Measurements from ENCODE around the gene HRH4. TPM values are rescaled to one million over a fixed set of nuclear protein-coding genes. Genes with fewer than 3 reads are reported as not detected.

The HRH4 gene
- total RNA-seq, 1 donor from 2014 or later, result 0.24 TPM

- no peak overlapping the region for H3K4me3 Mint-ChIP-seq
- H3K27me3 Mint-ChIP-seq, result no peaks in the 10 kb centered on the region
- TF ChIP-seq CTCF (conservative IDR thresholded peaks at IDR 0.05), result no peak
- H3K27ac Mint-ChIP-seq, result no peak overlapping the region
- no peak for DNase-seq (ENCODE audit: extremely low spot score, unreplicated experiment)
- no peaks in the 10 kb centered on the region for H3K4me1 Mint-ChIP-seq (ENCODE audit: unreplicated experiment)
- no peaks in the 10 kb centered on the region for H3K9me3 Mint-ChIP-seq
- no peaks in the 10 kb centered on the region for H3K36me3 Mint-ChIP-seq
Observed at GRCh38 chr18:24515721-24516120, 55.3 kb downstream of the HRH4 start.

- H3K4me1 Mint-ChIP-seq (ENCODE audit: unreplicated experiment), result no peaks in the 10 kb centered on the region
- H3K27ac Mint-ChIP-seq, result no peak overlapping the region
- no peaks in the 10 kb centered on the region for H3K36me3 Mint-ChIP-seq
- H3K9me3 Mint-ChIP-seq, result no peaks in the 10 kb centered on the region
- no peak overlapping the region for H3K4me3 Mint-ChIP-seq
- TF ChIP-seq CTCF (conservative IDR thresholded peaks at IDR 0.05), result no peak
- no peak for DNase-seq (ENCODE audit: extremely low spot score, unreplicated experiment)
- no peaks in the 10 kb centered on the region for H3K27me3 Mint-ChIP-seq
Observed at GRCh38 chr18:24516261-24516660, 55.8 kb downstream of the HRH4 start.

GRCh38 chr18:24517554-24517953 is 57.1 kb downstream of the HRH4 start:
- no peak for DNase-seq (ENCODE audit: extremely low spot score, unreplicated experiment)
- Mint-ChIP-seq H3K9me3 (no peaks in the 10 kb centered on the region), H3K4me1 (ENCODE audit: unreplicated experiment) (no peaks in the 10 kb centered on the region), H3K4me3 (no peak overlapping the region), H3K27ac (no peak overlapping the region), H3K36me3 (no peaks in the 10 kb centered on the region), H3K27me3 (no peaks in the 10 kb centered on the region)
- no peak for TF ChIP-seq CTCF (conservative IDR thresholded peaks at IDR 0.05)

GRCh38 chr18:24518596-24518995 is 58.2 kb downstream of the HRH4 start:
- no peaks in the 10 kb centered on the region for H3K9me3 Mint-ChIP-seq
- no peaks in the 10 kb centered on the region for H3K27me3 Mint-ChIP-seq
- H3K36me3 Mint-ChIP-seq, result no peaks in the 10 kb centered on the region
- H3K4me1 Mint-ChIP-seq (ENCODE audit: unreplicated experiment), result no peaks in the 10 kb centered on the region
- TF ChIP-seq CTCF (conservative IDR thresholded peaks at IDR 0.05), result no peak
- DNase-seq (ENCODE audit: extremely low spot score, unreplicated experiment), result no peak
- no peak overlapping the region for H3K27ac Mint-ChIP-seq
- H3K4me3 Mint-ChIP-seq, result no peak overlapping the region

Other genes starting within 250 kb of the HRH4 start
- gene OSBPL1A, start 62.8 kb upstream of the HRH4 start, total RNA-seq (ENCODE audit: low replicate concordance), result 29.3 and 42.7 TPM in 2 replicates
- gene IMPACT, start 34.0 kb upstream of the HRH4 start, total RNA-seq (ENCODE audit: low replicate concordance), result 34.3 and 35.5 TPM in 2 replicates